ENCODE data around the gene IRGM. TPM values are rescaled to one million over a fixed set of nuclear protein-coding genes. Genes with fewer than 3 reads are reported as not detected.

IRGM gene
- total and polyA plus RNA-seq, 2 of the 8 experiments (the other 6 are each of a cell fraction or from before 2014, with no cell fraction given): 0.11 TPM; not detected in 1

GRCh38 chr5:150816946-150817345 is 29.4 kb upstream of the IRGM start:
- Histone ChIP-seq H3K18ac (ENCODE audit: extremely low read depth, low read length) (no peak overlapping the region), H2BK120ac (replicated peaks; ENCODE audit: low read depth, low read length) (no peak overlapping the region), H4K91ac (replicated peaks; ENCODE audit: insufficient read length, low read length) (no peak overlapping the region), H3K27ac (ENCODE audit: low read depth, low read length) (no peak overlapping the region), H3K9ac (replicated peaks in 1 of 4; ENCODE audit: extremely low read depth in 1 of 4, low read depth in 3 of 4, low read length in 3 of 4) (no peak overlapping the region), H2BK12ac (ENCODE audit: low read depth, low read length) (no peak overlapping the region), H2AK5ac (ENCODE audit: low read depth, low read length) (no peak overlapping the region), H3K23me2 (ENCODE audit: low read depth, low read length) (no peaks in the 10 kb centered on the region), H3K27me3 (replicated peaks in 1 of 4; ENCODE audit: control insufficient read depth in 3 of 4, extremely low read depth in 1 of 4, insufficient read depth in 3 of 4, low read length in 3 of 4) (no peaks in the 10 kb centered on the region), H3K4ac (replicated peaks; ENCODE audit: insufficient read length, low read depth, low read length) (no peak overlapping the region), H3K4me2 (ENCODE audit: insufficient read depth in 1 of 2, low read depth in 2 of 2, low read length in 2 of 2) (no peak overlapping the region), H3K36me3 (ENCODE audit: control insufficient read depth in 2 of 4, insufficient read depth in 4 of 4, low read length in 3 of 4) (no peaks in the 10 kb centered on the region), H3K9me3 (ENCODE audit: insufficient read depth in 2 of 2, low read depth in 1 of 2, low read length in 1 of 2) (0 out of 4 replicates have a peak, but pooled peaks cover 0 to 3% of the 10 kb centered on the region in 2 experiments), H4K8ac (ENCODE audit: extremely low read depth, insufficient read depth, low read length) (no peak overlapping the region), H2BK20ac (ENCODE audit: low read length) (no peak overlapping the region), H3K4me3 (ENCODE audit: extremely low read depth in 1 of 4, insufficient read depth in 2 of 4, low read depth in 3 of 4, low read length in 4 of 4) (no peak overlapping the region), H4K20me1 (replicated peaks in 1 of 2; ENCODE audit: control insufficient read depth in 1 of 2, insufficient read depth in 2 of 2, low read length in 2 of 2) (no peaks in the 10 kb centered on the region), H3K14ac (ENCODE audit: insufficient read length) (no peak overlapping the region), H3K23ac (ENCODE audit: insufficient read length) (no peak overlapping the region), H2AFZ (ENCODE audit: low read length) (no peak overlapping the region), H2BK5ac (ENCODE audit: low read depth, low read length) (no peak overlapping the region), H2BK15ac (ENCODE audit: low read length) (no peak overlapping the region), H4K5ac (ENCODE audit: insufficient read length, low read depth, low read length) (no peak overlapping the region), H3K56ac (replicated peaks; ENCODE audit: insufficient read length, low read depth, low read length) (no peak overlapping the region), H3K79me1 (ENCODE audit: low read depth, low read length) (no peaks in the 10 kb centered on the region), H3K79me2 (ENCODE audit: control insufficient read depth in 1 of 2, insufficient read depth in 2 of 2, low read length in 2 of 2) (no peaks in the 10 kb centered on the region), H3K4me1 (replicated peaks in 1 of 4; ENCODE audit: control insufficient read depth in 3 of 4, insufficient read depth in 4 of 4, low read length in 3 of 4) (0 out of 7 replicates have a peak, but pooled peaks cover 0 to 3% (median 0%) of the 10 kb centered on the region in 4 experiments)
- 76% methylated on average over 2 of the region's 2 CpGs; no CpG with 5 or more reads in 1 of the 2 experiments for WGBS, 2 experiments (ENCODE audit: extremely low coverage in 1 of 2, insufficient coverage in 1 of 2, insufficient read length in 1 of 2, insufficient replicate concordance in 2 of 2, low coverage in 1 of 2, low lambda C conversion rate in 2 of 2, missing lambda C conversion rate in 1 of 2)
- ChIA-PET POLR2A (ENCODE audit: partially characterized antibody) (no interaction called here), CTCF (ENCODE audit: partially characterized antibody) (interaction anchor here (0.8 to 4.1 kb wide), 5 partner anchors 9 to 30 kb away, joined by 4 to 27 read pairs (median 12); partner anchors contain the start of gene IRGM)
- DNase-seq (ENCODE audit: low read depth in 1 of 2, low spot score in 2 of 2) (no peak), FAIRE-seq (no peak)
- no peak for TF ChIP-seq SUZ12 (IDR thresholded peaks at IDR 0.05; ENCODE audit: low read length)
- peak in 1 of 3 experiments; percentile 14; a peak in 1 of 4 replicates for TF ChIP-seq CTCF (IDR thresholded peaks at IDR 0.05; ENCODE audit: control extremely low read depth in 1 of 3, insufficient read depth in 1 of 3, low read depth in 1 of 3, low read length in 3 of 3)

Data from H1 (cell line).